Measurements from ENCODE around the gene WDR33. TPM values are rescaled to one million over a fixed set of nuclear protein-coding genes. Genes with fewer than 3 reads are reported as not detected.

The WDR33 gene
- total and polyA plus RNA-seq, 2 of the 13 experiments (the other 11 are each of a cell fraction or from before 2014, with no cell fraction given), result 54.9 to 78.2 TPM

DNA sequence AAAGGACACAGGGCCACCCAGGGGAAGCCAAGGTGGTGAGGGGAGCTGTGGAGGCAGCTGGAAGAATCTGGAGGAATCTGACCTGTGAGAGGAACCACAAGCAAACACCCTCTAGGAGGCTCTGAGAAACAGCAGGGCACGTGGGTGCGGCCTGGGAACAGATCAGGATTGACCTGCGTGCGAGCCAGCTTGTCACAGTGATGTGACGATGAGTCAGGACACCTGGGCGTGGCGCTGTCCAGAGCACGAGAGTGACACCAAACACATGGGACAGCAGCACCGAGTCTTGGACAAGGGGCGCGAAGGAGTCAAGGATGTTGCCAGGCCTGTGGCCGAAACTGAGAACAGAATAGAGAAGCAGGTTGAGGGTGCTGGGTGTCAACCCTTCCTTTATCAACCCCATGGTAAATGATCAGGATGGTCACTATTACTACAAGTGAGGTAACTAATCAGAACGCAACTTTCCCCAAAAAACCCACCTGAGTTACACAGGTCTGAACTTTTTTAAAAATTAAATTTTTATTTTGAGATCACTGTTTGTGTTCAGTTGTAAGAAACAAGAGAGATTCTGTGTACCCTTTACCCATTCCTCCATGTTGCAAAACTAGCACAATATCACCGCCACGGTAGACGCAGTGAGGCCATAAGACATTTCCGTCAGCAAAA lies 110.3 kb downstream of the WDR33 start (continued):
- no peak for TF ChIP-seq HOXA9 (CRISPR knock-in tag; IDR thresholded peaks at IDR 0.05; ENCODE audit: borderline replicate concordance)
- TF ChIP-seq, protein P1, sequence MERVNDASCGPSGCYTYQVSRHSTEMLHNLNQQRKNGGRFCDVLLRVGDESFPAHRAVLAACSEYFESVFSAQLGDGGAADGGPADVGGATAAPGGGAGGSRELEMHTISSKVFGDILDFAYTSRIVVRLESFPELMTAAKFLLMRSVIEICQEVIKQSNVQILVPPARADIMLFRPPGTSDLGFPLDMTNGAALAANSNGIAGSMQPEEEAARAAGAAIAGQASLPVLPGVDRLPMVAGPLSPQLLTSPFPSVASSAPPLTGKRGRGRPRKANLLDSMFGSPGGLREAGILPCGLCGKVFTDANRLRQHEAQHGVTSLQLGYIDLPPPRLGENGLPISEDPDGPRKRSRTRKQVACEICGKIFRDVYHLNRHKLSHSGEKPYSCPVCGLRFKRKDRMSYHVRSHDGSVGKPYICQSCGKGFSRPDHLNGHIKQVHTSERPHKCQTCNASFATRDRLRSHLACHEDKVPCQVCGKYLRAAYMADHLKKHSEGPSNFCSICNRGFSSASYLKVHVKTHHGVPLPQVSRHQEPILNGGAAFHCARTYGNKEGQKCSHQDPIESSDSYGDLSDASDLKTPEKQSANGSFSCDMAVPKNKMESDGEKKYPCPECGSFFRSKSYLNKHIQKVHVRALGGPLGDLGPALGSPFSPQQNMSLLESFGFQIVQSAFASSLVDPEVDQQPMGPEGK (CRISPR knock-in tag; IDR thresholded peaks at IDR 0.05), result 0 out of 2 replicates have a peak, but pooled peaks have one; percentile 21
- TF ChIP-seq DMAP1 (CRISPR knock-in tag; IDR thresholded peaks at IDR 0.05), result peak; percentile 59
- 0 out of 2 replicates have a peak, but pooled peaks have one; percentile 33 for TF ChIP-seq KLF13 (CRISPR knock-in tag; IDR thresholded peaks at IDR 0.05)
- no peak for TF ChIP-seq IRF1 (CRISPR knock-in tag; IDR thresholded peaks at IDR 0.05; ENCODE audit: low read depth)
- 0 out of 2 replicates have a peak, but pooled peaks have one; percentile 51 for TF ChIP-seq AKAP8 (CRISPR knock-in tag; IDR thresholded peaks at IDR 0.05)
- no peak for TF ChIP-seq ZNF713 (CRISPR knock-in tag; IDR thresholded peaks at IDR 0.05)
- TF ChIP-seq ZNF263 (CRISPR knock-in tag; IDR thresholded peaks at IDR 0.05), result peak; percentile 42; the same call in 1 of the 2 replicates
- peak; percentile 90; the same call in 1 of the 2 replicates for TF ChIP-seq KLF9 (CRISPR knock-in tag; IDR thresholded peaks at IDR 0.05; ENCODE audit: low read depth)
- TF ChIP-seq ELF4 (CRISPR knock-in tag; IDR thresholded peaks at IDR 0.05; ENCODE audit: borderline replicate concordance), result no peak
- no peak for TF ChIP-seq CC2D1A (CRISPR knock-in tag; IDR thresholded peaks at IDR 0.05)
- TF ChIP-seq REPIN1 (CRISPR knock-in tag; IDR thresholded peaks at IDR 0.05; ENCODE audit: borderline replicate concordance, low read depth), result peak; percentile 33; the same call in 1 of the 2 replicates
- TF ChIP-seq ZNF460 (CRISPR knock-in tag; IDR thresholded peaks at IDR 0.05; ENCODE audit: borderline replicate concordance), result no peak
- peak; percentile 22; the same call in 1 of the 2 replicates for TF ChIP-seq IRF2 (CRISPR knock-in tag; IDR thresholded peaks at IDR 0.05)
- no peak for TF ChIP-seq KLF16 (CRISPR knock-in tag; IDR thresholded peaks at IDR 0.05)
- TF ChIP-seq MAZ (IDR thresholded peaks at IDR 0.05; ENCODE audit: borderline replicate concordance, low read depth, low read length), result no peak
- TF ChIP-seq MAZ (CRISPR knock-in tag; IDR thresholded peaks at IDR 0.05; ENCODE audit: low read depth), result no peak
- no peak for TF ChIP-seq ZNF142 (CRISPR knock-in tag; IDR thresholded peaks at IDR 0.05)
- TF ChIP-seq, protein P2, sequence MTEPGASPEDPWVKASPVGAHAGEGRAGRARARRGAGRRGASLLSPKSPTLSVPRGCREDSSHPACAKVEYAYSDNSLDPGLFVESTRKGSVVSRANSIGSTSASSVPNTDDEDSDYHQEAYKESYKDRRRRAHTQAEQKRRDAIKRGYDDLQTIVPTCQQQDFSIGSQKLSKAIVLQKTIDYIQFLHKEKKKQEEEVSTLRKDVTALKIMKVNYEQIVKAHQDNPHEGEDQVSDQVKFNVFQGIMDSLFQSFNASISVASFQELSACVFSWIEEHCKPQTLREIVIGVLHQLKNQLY (CRISPR knock-in tag; IDR thresholded peaks at IDR 0.05), result peak; percentile 83
- no peak for TF ChIP-seq CHD4 (IDR thresholded peaks at IDR 0.05; ENCODE audit: borderline replicate concordance, low read length)
- TF ChIP-seq ZNF749 (CRISPR knock-in tag; IDR thresholded peaks at IDR 0.05; ENCODE audit: borderline replicate concordance), result no peak
